WTC11 (cell line): Measurements from ENCODE around the gene CNIH3. TPM values are rescaled to one million over a fixed set of nuclear protein-coding genes. Genes with fewer than 3 reads are reported as not detected.

Source experiments
- ATAC-seq: fragments of 200-7000 bp; cut with Tn5 transposase; 2 replicates; pipeline ENCODE4 v1.10.0; 2021; ENCODE audit warnings: mild to moderate bottlenecking, moderate library complexity
- CTCF ChIA-PET: fragments of 300-600 bp; sonication (Branson Sonifier 250); formaldehyde crosslinking; loops from one replicate; lab custom pipeline; 2021; ENCODE audit warnings: antibody characterized with exemption; lab: Charles Lee
- POLR2A ChIA-PET: fragments of 350-600 bp; sonication (Branson Sonifier 250); formaldehyde crosslinking; loops from one replicate; lab custom pipeline; 2021; ENCODE audit warnings: antibody characterized with exemption; lab: Charles Lee
- DNase-seq: peaks from one replicate; pipeline ENCODE4 v3.0.0; 2021; ENCODE audit warnings: low spot score
- H3K27ac Mint-ChIP-seq: 2 replicates; pipeline ENCODE4 v1.8.0; 2021; ENCODE audit warnings: mixed read lengths
- H3K27me3 Mint-ChIP-seq: 2 replicates; pipeline ENCODE4 v1.8.0; 2021; ENCODE audit warnings: low read depth, mild to moderate bottlenecking, moderate library complexity, mixed read lengths
- H3K36me3 Mint-ChIP-seq: 2 replicates; pipeline ENCODE4 v1.8.0; 2021; ENCODE audit warnings: mixed read lengths
- H3K4me1 Mint-ChIP-seq: 2 replicates; pipeline ENCODE4 v1.8.0; 2022; ENCODE audit warnings: mixed read lengths
- H3K4me3 Mint-ChIP-seq: 2 replicates; pipeline ENCODE4 v1.8.0; 2021; ENCODE audit warnings: mild to moderate bottlenecking, moderate library complexity, mixed read lengths
- H3K9me3 Mint-ChIP-seq: 2 replicates; pipeline ENCODE4 v1.8.0; 2021; ENCODE audit warnings: mixed read lengths
- CREM ChIP-seq: sonication (generic); formaldehyde crosslinking; IDR thresholded peaks from 2 replicates; pipeline ENCODE4 v1.8.1; 2022; ENCODE audit warnings: mild to moderate bottlenecking, missing genetic modification reagents, moderate library complexity
- CTCF ChIP-seq: fragments of 200-600 bp; IDR thresholded peaks from 2 replicates; pipeline ENCODE4 v1.8.0; 2022; ENCODE audit warnings: antibody characterized with exemption
- EMX1 ChIP-seq: fragments of 250-450 bp; sonication (Bioruptor Pico); IDR thresholded peaks from 2 replicates; pipeline ENCODE4 v1.8.0; 2021; ENCODE audit warnings: mild to moderate bottlenecking
- FOXK1 ChIP-seq: sonication (generic); formaldehyde crosslinking; IDR thresholded peaks from 2 replicates; pipeline ENCODE4 v1.8.0; 2022; ENCODE audit warnings: mild to moderate bottlenecking, moderate library complexity, missing genetic modification reagents
- GABPB1 ChIP-seq: sonication (generic); formaldehyde crosslinking; IDR thresholded peaks from 2 replicates; pipeline ENCODE4 v1.8.1; 2023; ENCODE audit warnings: mild to moderate bottlenecking, missing genetic modification reagents
- IRF1 ChIP-seq: sonication (generic); formaldehyde crosslinking; IDR thresholded peaks from 2 replicates; pipeline ENCODE4 v1.8.0; 2023; ENCODE audit warnings: missing genetic modification reagents
- IRF2 ChIP-seq: sonication (generic); formaldehyde crosslinking; IDR thresholded peaks from 2 replicates; pipeline ENCODE4 v1.8.0; 2022; ENCODE audit warnings: low read depth, missing genetic modification reagents, borderline replicate concordance
- MYBL2 ChIP-seq: sonication (generic); formaldehyde crosslinking; IDR thresholded peaks from 2 replicates; pipeline ENCODE4 v1.8.1; 2023; ENCODE audit warnings: mild to moderate bottlenecking, moderate library complexity, missing genetic modification reagents
- NFE2L1 ChIP-seq: sonication (generic); formaldehyde crosslinking; IDR thresholded peaks from 2 replicates; pipeline ENCODE4 v1.8.1; 2023; ENCODE audit warnings: missing genetic modification reagents
- OVOL2 ChIP-seq: fragments of 250-450 bp; sonication (Bioruptor Pico); IDR thresholded peaks from 2 replicates; pipeline ENCODE4 v1.9.0; 2021; ENCODE audit warnings: mild to moderate bottlenecking, borderline replicate concordance
- PREB ChIP-seq: sonication (generic); formaldehyde crosslinking; IDR thresholded peaks from 2 replicates; pipeline ENCODE4 v1.8.1; 2022; ENCODE audit warnings: mild to moderate bottlenecking, missing genetic modification reagents, moderate library complexity, borderline replicate concordance
- TEAD1 ChIP-seq: sonication (generic); formaldehyde crosslinking; IDR thresholded peaks from 2 replicates; pipeline ENCODE4 v1.8.0; 2022; ENCODE audit warnings: mild to moderate bottlenecking, missing genetic modification reagents
- TP53 ChIP-seq: sonication (generic); formaldehyde crosslinking; IDR thresholded peaks from 2 replicates; pipeline ENCODE4 v1.8.1; 2023; ENCODE audit warnings: mild to moderate bottlenecking, missing genetic modification reagents
- ZBTB21 ChIP-seq: sonication (generic); formaldehyde crosslinking; IDR thresholded peaks from 2 replicates; pipeline ENCODE4 v1.8.1; 2023; ENCODE audit warnings: mild to moderate bottlenecking, missing genetic modification reagents, borderline replicate concordance
- ZMAT4 ChIP-seq: fragments of 250-450 bp; sonication (Bioruptor Pico); IDR thresholded peaks from 2 replicates; pipeline ENCODE4 v1.9.0; 2021; ENCODE audit warnings: mild to moderate bottlenecking
- ZNF121 ChIP-seq: sonication (generic); formaldehyde crosslinking; IDR thresholded peaks from 2 replicates; pipeline ENCODE4 v1.8.0; 2023; ENCODE audit warnings: missing genetic modification reagents
- ZNF138 ChIP-seq: sonication (generic); formaldehyde crosslinking; conservative IDR thresholded peaks from 2 replicates; pipeline ENCODE4 v1.8.1; 2022; ENCODE audit warnings: mild to moderate bottlenecking, moderate library complexity, missing genetic modification reagents
- ZNF232 ChIP-seq: sonication (generic); formaldehyde crosslinking; IDR thresholded peaks from 2 replicates; pipeline ENCODE4 v1.8.0; 2022; ENCODE audit warnings: mild to moderate bottlenecking, missing genetic modification reagents
- ZNF263 ChIP-seq: sonication (generic); formaldehyde crosslinking; IDR thresholded peaks from 2 replicates; pipeline ENCODE4 v1.8.1; 2022; ENCODE audit warnings: low read depth, mild to moderate bottlenecking, moderate library complexity, missing genetic modification reagents
- ZNF425 ChIP-seq: fragments of 250-450 bp; sonication (Bioruptor Pico); conservative IDR thresholded peaks from 2 replicates; pipeline ENCODE4 v1.9.0; 2021; ENCODE audit warnings: mild to moderate bottlenecking
- total RNA-seq: library from RNA; stranded (reverse); gene quantifications from 3 replicates; pipeline ENCODE4 v1.2.3, GENCODE V29; 2021

The CNIH3 gene
- total RNA-seq, 1 experiment from 2014 or later, result 8.1 TPM

- TF ChIP-seq ZNF425 (no peak), OVOL2 (CRISPR knock-in tag) (no peak), GABPB1 (CRISPR knock-in tag) (no peak)
- TF ChIP-seq, all 79 proteins: peak for 0
These were observed 21.4 kb downstream of the CNIH3 start (continued) for GRCh38 chr1:224637515-224637914.

GRCh38 chr1:224637936-224638335 lies 21.8 kb downstream of the CNIH3 start:
- H3K36me3 Mint-ChIP-seq, result no peaks in the 10 kb centered on the region
- H3K27ac Mint-ChIP-seq, result no peak overlapping the region
- H3K27me3 Mint-ChIP-seq, result no peaks in the 10 kb centered on the region
- DNase-seq, result no peak
- CTCF ChIA-PET, result interaction anchor here (1.3 kb wide), 1 partner anchor 285 kb away, joined by 5 read pairs; no protein-coding TSS in a partner anchor
- POLR2A ChIA-PET, result no interaction called here
- H3K4me1 Mint-ChIP-seq, result peaks cover 36% of the 10 kb centered on the region
- no peak for ATAC-seq
- TF ChIP-seq ZNF232 (no peak), TP53 (no peak)
- no peak overlapping the region for H3K4me3 Mint-ChIP-seq
- no peaks in the 10 kb centered on the region for H3K9me3 Mint-ChIP-seq

- CTCF ChIA-PET, result interaction anchor here (0.5 to 2.6 kb wide), 2 partner anchors 32 to 255 kb away, joined by 3 to 10 read pairs; no protein-coding TSS in a partner anchor
- H3K4me3 Mint-ChIP-seq, result no peak overlapping the region
- TF ChIP-seq CTCF (no peak), ZNF138 (CRISPR knock-in tag) (no peak), TEAD1 (CRISPR knock-in tag) (no peak), PREB (CRISPR knock-in tag) (no peak), ZNF263 (CRISPR knock-in tag) (no peak), CREM (CRISPR knock-in tag) (no peak), ZMAT4 (no peak), NFE2L1 (CRISPR knock-in tag) (no peak), ZNF121 (CRISPR knock-in tag) (no peak), FOXK1 (CRISPR knock-in tag) (no peak), ZBTB21 (no peak), MYBL2 (CRISPR knock-in tag) (no peak), EMX1 (CRISPR knock-in tag) (no peak), TP53 (no peak), IRF1 (no peak), IRF2 (CRISPR knock-in tag) (no peak)
- ATAC-seq (no peak), DNase-seq (no peak)
- no peaks in the 10 kb centered on the region for H3K36me3 Mint-ChIP-seq
- POLR2A ChIA-PET, result no interaction called here
- H3K27ac Mint-ChIP-seq, result no peak overlapping the region
- no peaks in the 10 kb centered on the region for H3K9me3 Mint-ChIP-seq
- H3K4me1 Mint-ChIP-seq, result peaks cover 35% of the 10 kb centered on the region
- H3K27me3 Mint-ChIP-seq, result no peaks in the 10 kb centered on the region
These were observed 23.4 kb downstream of the CNIH3 start for GRCh38 chr1:224639426-224639975.
